Omental fat pad (tissue), 4 donors: Measurements from ENCODE around the gene TBATA. TPM values are rescaled to one million over a fixed set of nuclear protein-coding genes. Genes with fewer than 3 reads are reported as not detected.
A peak's percentile ranks its signal among the peaks of the same experiment; 100 is the strongest.

Source experiments
- ATAC-seq: fragments of 150-250 bp; one replicate; pipeline ENCODE4 v1.9.1; 2016; ENCODE audit warnings: mild to moderate bottlenecking, moderate library complexity; ENCODE audit not compliant: low FRiP score
- DNase-seq: peaks from one replicate; pipeline ENCODE4 v3.0.0-alpha.2; 2019; ENCODE audit warnings: low spot score
- total RNA-seq, 4 donors: library from RNA; depleted of rRNA; stranded (reverse); fragments of >200 nt; gene quantifications; one replicate each; pipeline ENCODE4 v1.1.0, GENCODE V29; 2016
- TF ChIP-seq, protein P1 (sequence below), 3 donors: fragments of 450-650 bp; IDR thresholded peaks; one replicate each; pipeline ENCODE4 v1.5.1; 2016 to 2017; ENCODE audit warnings: antibody characterized with exemption in 3 of 3, mild to moderate bottlenecking in 3 of 3, moderate library complexity in 2 of 3

TBATA gene
- total RNA-seq, 4 donors from 2014 or later = not detected

DNA sequence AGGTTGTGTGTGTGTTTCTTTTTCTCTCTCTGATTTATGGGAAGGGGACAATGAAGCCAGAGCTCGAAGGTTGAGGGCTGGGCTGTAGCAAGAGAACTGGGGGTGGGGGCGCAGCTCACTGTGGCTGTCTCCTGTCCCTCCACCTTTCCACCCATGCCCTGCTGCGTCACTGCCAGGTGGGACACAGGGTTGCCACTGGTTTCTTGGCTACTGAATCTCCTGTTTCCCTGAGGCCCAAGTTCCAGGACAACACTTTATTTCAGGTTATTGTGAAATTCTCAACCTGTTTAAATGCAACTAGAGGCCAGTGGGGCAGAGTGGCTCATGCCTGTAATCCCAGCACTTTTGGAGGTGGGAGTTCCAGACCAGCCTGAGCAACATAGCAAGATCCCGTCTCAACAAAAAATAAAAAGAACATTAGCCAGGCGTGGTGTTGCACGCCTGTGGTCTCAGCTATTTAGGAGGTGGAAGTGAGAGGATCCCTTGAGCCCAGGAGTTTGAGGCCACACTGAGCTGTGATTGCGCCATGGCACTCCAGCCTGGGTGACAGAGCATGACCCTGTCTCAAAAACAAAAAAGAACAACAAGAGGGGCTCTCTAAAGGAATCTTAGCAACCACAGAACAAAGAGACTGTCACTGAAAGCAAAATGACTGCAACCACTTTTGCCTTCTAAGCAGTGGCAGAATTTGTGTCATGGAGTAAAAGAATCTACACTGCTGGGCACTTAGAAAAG is 22.6 kb downstream of the TBATA start:
- TF ChIP-seq, protein P1, sequence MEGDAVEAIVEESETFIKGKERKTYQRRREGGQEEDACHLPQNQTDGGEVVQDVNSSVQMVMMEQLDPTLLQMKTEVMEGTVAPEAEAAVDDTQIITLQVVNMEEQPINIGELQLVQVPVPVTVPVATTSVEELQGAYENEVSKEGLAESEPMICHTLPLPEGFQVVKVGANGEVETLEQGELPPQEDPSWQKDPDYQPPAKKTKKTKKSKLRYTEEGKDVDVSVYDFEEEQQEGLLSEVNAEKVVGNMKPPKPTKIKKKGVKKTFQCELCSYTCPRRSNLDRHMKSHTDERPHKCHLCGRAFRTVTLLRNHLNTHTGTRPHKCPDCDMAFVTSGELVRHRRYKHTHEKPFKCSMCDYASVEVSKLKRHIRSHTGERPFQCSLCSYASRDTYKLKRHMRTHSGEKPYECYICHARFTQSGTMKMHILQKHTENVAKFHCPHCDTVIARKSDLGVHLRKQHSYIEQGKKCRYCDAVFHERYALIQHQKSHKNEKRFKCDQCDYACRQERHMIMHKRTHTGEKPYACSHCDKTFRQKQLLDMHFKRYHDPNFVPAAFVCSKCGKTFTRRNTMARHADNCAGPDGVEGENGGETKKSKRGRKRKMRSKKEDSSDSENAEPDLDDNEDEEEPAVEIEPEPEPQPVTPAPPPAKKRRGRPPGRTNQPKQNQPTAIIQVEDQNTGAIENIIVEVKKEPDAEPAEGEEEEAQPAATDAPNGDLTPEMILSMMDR (IDR thresholded peaks at IDR 0.05) = no peak
- no peak for ATAC-seq
- DNase-seq = no peak

DNA sequence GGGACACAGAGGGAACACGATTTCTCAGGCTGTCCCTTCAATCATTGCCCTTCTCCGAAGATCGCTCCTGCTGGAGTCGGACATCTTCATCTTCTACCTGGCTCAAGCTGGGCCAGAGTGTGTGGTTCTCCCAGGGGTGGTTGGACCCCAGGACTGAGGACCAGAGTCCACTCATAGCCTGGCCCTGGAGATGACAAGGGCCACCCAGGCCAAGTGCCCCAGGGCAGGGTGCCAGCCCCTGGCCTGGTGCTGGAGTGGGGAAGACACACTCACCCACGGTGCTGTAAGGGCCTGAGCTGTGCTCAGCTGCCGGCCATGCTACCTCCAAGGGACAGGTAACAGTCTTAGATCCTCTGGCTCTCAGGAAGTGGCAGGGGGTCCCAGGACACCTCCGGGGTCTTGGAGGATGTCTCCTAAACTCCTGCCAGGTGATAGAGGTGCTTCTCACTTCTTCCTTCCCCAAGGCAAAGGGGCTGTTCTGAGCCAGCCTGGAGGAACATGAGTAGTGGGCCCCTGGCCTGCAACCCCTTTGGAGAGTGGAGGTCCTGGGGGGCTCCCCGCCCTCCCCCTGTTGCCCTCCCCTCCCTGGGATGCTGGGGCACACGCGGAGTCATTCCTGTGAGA is 23.3 kb downstream of the TBATA start:
- TF ChIP-seq, protein P1 (IDR thresholded peaks at IDR 0.05) = no peak
- ATAC-seq (no peak), DNase-seq (no peak)

DNA sequence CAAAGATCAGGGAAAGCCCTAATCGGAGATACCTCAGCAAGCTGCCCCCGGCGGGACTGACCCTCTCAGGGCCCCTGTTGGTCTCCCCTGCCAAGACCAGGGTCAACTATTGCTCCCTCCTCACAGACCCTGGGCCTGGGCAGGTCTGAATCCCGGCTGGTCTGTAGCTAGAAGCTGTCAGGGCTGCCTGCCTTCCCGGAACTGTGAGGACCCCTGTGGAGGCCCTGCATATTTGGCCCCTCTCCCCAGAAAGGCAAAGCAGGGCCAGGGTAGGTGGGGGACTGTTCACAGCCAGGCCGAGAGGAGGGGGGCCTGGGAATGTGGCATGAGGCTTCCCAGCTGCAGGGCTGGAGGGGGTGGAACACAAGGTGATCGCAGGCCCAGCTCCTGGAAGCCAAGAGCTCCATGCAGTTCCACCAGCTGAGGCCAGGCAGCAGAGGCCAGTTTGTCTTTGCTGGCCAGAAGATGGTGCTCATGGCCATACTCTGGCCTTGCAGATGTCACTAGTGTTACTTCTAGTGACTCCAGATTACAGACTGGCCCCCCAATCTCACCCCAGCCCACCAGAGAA is 24.1 kb downstream of the TBATA start:
- no peak for ATAC-seq
- no peak for DNase-seq
- TF ChIP-seq, protein P1 (IDR thresholded peaks at IDR 0.05) = no peak

DNA sequence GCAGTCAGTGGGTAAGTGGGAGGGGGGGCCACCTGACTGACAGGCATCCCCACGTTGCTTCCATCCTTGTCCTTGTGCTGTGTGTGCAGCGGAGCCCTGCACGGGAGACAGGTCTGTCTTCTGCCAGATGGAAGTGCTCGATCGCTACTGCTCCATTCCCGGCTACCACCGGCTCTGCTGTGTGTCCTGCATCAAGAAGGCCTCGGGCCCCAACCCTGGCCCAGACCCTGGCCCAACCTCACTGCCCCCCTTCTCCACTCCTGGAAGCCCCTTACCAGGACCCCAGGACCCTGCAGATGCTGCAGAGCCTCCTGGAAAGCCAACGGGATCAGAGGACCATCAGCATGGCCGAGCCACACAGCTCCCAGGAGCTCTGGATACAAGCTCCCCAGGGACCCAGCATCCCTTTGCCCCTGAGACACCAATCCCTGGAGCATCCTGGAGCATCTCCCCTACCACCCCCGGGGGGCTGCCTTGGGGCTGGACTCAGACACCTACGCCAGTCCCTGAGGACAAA is 24.8 kb downstream of the TBATA start:
- ATAC-seq (no peak), DNase-seq (no peak)
- TF ChIP-seq, protein P1 (IDR thresholded peaks at IDR 0.05) = no peak

DNA sequence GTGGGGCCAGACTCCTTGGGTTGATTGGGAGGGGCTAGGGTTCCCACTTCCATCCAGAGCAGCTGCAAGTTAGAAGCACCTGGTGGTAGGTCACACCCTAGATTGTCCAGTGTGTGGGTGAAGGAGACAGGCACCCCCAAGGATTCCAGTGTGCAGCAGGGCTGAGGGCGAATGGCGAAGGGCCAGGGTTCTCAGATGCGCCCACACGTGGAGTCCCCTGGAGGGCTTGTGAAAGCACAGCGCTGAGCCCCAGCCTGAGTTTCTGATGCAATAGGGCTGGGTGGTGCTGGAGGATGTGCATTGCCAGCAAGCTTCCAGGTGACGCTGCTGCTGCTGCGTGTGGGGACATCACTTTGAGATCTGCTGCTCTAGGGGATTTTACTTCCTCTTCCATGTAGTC is 25.4 kb downstream of the TBATA start:
- ATAC-seq (no peak), DNase-seq (no peak)
- TF ChIP-seq, protein P1 (IDR thresholded peaks at IDR 0.05) = no peak

DNA sequence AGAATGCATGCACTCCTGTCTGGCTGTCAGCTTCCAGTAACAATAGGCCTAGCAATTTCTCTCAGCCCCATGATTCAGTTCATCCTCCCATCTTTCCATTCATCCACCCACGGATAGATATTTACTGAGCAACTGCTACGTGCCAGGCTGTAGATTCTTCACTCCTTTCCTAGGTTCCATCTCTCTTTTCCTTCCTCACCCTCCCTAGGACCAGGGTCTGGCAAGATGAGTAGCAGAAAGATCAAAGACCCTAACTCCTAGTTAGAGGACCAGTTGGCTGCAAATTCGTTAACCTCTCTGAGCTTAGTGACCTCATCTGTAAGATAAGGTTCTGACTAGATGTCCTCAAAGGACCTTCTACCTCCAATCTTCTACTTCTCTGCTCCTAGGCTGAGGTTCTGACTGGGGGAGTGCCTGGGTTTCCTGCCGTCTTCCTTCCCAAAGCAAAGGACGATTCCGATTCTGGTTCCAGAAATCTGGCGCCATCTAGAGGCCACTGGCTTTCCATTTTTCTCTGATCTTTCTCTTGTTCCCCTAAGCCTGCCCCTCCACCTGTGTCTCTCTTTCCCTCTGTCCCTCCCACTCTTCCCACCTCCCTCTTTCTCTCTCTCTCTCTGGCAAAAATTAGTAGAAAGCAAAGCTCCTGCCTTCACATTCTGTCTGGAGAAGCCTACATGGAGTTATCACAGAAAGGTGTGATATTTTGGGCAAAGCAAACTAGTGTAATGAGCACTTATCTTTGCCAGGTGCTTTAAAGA is 26.2 kb downstream of the TBATA start:
- ATAC-seq (peak; percentile 37), DNase-seq (peak; percentile 45)
- TF ChIP-seq, protein P1 (IDR thresholded peaks at IDR 0.05) = peak in 1 of 3 donors; percentile 31
